SU-DHL-6 (cell line): ENCODE data around the gene TVP23A.

ENCODE experiments used
- H2AFZ ChIP-seq: fragments of 200-600 bp; sonication (generic); 2 replicates; pipeline ENCODE4 v1.6.1; 2014; ENCODE audit warnings: low read depth, mild to moderate bottlenecking, moderate library complexity, mixed read lengths, antibody characterized with exemption, low read length; ENCODE audit not compliant: severe bottlenecking
- H3F3A ChIP-seq: fragments of 200-600 bp; shearing (Covaris generic); 2 replicates; pipeline ENCODE4 v1.6.0; 2016; ENCODE audit warnings: antibody characterized with exemption, mild to moderate bottlenecking; ENCODE audit not compliant: insufficient read depth
- H3K27ac ChIP-seq: fragments of 200-600 bp; sonication (generic); 2 replicates; pipeline ENCODE4 v1.5.1; 2016; ENCODE audit warnings: low read depth, mild to moderate bottlenecking, low read length, moderate library complexity, mixed read lengths
- H3K27me3 ChIP-seq: fragments of 200-600 bp; sonication (generic), shearing (Covaris generic); 2 replicates; pipeline ENCODE4 v1.6.0; 2014; ENCODE audit warnings: mild to moderate bottlenecking, low read length
- H3K36me3 ChIP-seq: fragments of 200-600 bp; sonication (generic); 2 replicates; pipeline ENCODE4 v1.6.1; 2014; ENCODE audit warnings: mild to moderate bottlenecking, low read length, mixed read lengths
- H3K4me2 ChIP-seq: fragments of 300-600, 200-600 bp; shearing (Covaris generic), sonication (generic); 2 replicates; pipeline ENCODE4 v1.6.0; 2014; ENCODE audit warnings: low read length, low read depth, mild to moderate bottlenecking; ENCODE audit not compliant: poor library complexity, severe bottlenecking
- H3K4me3 ChIP-seq: fragments of 200-600 bp; sonication (generic); 2 replicates; pipeline ENCODE4 v1.5.1; 2014; ENCODE audit warnings: antibody characterized with exemption, low read length, mild to moderate bottlenecking, mixed read lengths; ENCODE audit not compliant: insufficient read depth, poor library complexity, severe bottlenecking
- H3K79me2 ChIP-seq: fragments of 200-600 bp; sonication (generic); 2 replicates; pipeline ENCODE4 v1.6.1; 2014; ENCODE audit warnings: mild to moderate bottlenecking, low read length, moderate library complexity; ENCODE audit not compliant: insufficient read depth
- H3K9ac ChIP-seq: fragments of 200-600 bp; sonication (generic); 2 replicates; pipeline ENCODE4 v1.7.0; 2014; ENCODE audit warnings: mild to moderate bottlenecking, low read length
- H3K9me2 ChIP-seq: fragments of 200-600 bp; sonication (generic); replicated peaks from 2 replicates; pipeline ENCODE4 v1.6.1; 2014; ENCODE audit warnings: low read length; ENCODE audit not compliant: insufficient read depth
- H3K9me3 ChIP-seq: fragments of 200-600 bp; sonication (generic); 2 replicates; pipeline ENCODE4 v1.6.1; 2014; ENCODE audit warnings: low read length, mixed read lengths; ENCODE audit not compliant: insufficient read depth
- H4K20me1 ChIP-seq: fragments of 200-600 bp; sonication (generic); 2 replicates; pipeline ENCODE4 v1.6.1; 2014; ENCODE audit warnings: low read depth, mild to moderate bottlenecking, antibody characterized with exemption, low read length, moderate library complexity, mixed read lengths
- EZH2phosphoT487 ChIP-seq: fragments of 200-600 bp; sonication (generic), shearing (Covaris generic); conservative IDR thresholded peaks from 2 replicates; pipeline ENCODE4 v1.6.1; 2018; ENCODE audit warnings: mild to moderate bottlenecking, antibody characterized with exemption, low read length, moderate library complexity, mixed read lengths
- TF ChIP-seq, protein P1 (sequence below): fragments of 200-600 bp; sonication (generic); IDR thresholded peaks from one replicate; pipeline ENCODE4 v1.5.1; 2017; ENCODE audit warnings: antibody characterized with exemption, mild to moderate bottlenecking, low read length, moderate library complexity; ENCODE audit not compliant: insufficient read depth, poor library complexity, severe bottlenecking

TVP23A gene

GRCh38 chr16:10813099-10813455 is 5.5 kb downstream of the TVP23A start:
- Histone ChIP-seq H3F3A (no peaks in the 10 kb centered on the region), H3K9ac (no peak overlapping the region), H3K4me2 (no peak overlapping the region)

GRCh38 chr16:10812312-10813098 is 6.1 kb downstream of the TVP23A start:
- Histone ChIP-seq H2AFZ (no peak overlapping the region), H3K9me2 (no peaks in the 10 kb centered on the region), H3F3A (no peaks in the 10 kb centered on the region), H3K79me2 (no peaks in the 10 kb centered on the region), H4K20me1 (no peaks in the 10 kb centered on the region), H3K4me3 (no peak overlapping the region), H3K4me2 (peak overlapping the region; percentile 5), H3K36me3 (no peaks in the 10 kb centered on the region), H3K27ac (no peak overlapping the region), H3K9ac (no peak overlapping the region), H3K9me3 (no peaks in the 10 kb centered on the region), H3K27me3 (no peaks in the 10 kb centered on the region)
- TF ChIP-seq, protein P1, sequence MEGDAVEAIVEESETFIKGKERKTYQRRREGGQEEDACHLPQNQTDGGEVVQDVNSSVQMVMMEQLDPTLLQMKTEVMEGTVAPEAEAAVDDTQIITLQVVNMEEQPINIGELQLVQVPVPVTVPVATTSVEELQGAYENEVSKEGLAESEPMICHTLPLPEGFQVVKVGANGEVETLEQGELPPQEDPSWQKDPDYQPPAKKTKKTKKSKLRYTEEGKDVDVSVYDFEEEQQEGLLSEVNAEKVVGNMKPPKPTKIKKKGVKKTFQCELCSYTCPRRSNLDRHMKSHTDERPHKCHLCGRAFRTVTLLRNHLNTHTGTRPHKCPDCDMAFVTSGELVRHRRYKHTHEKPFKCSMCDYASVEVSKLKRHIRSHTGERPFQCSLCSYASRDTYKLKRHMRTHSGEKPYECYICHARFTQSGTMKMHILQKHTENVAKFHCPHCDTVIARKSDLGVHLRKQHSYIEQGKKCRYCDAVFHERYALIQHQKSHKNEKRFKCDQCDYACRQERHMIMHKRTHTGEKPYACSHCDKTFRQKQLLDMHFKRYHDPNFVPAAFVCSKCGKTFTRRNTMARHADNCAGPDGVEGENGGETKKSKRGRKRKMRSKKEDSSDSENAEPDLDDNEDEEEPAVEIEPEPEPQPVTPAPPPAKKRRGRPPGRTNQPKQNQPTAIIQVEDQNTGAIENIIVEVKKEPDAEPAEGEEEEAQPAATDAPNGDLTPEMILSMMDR, result no peak

More at GRCh38 chr16:10813099-10813455, 5.5 kb downstream of the TVP23A start:
- Histone ChIP-seq H3K27ac (no peak overlapping the region), H2AFZ (no peak overlapping the region), H3K9me2 (no peaks in the 10 kb centered on the region), H3K4me3 (no peak overlapping the region), H4K20me1 (no peaks in the 10 kb centered on the region), H3K9me3 (no peaks in the 10 kb centered on the region), H3K27me3 (no peaks in the 10 kb centered on the region), H3K79me2 (no peaks in the 10 kb centered on the region), H3K36me3 (no peaks in the 10 kb centered on the region)
- no peak for TF ChIP-seq EZH2phosphoT487
- TF ChIP-seq, protein P1, result no peak

- Histone ChIP-seq H3K4me2 (no peak overlapping the region), H3K4me3 (no peak overlapping the region), H2AFZ (no peak overlapping the region)
These were observed 8.9 kb downstream of the TVP23A start for GRCh38 chr16:10809706-10810105.

More at GRCh38 chr16:10809706-10810105, 8.9 kb downstream of the TVP23A start:
- Histone ChIP-seq H3K27ac (no peak overlapping the region), H4K20me1 (no peaks in the 10 kb centered on the region), H3K9me2 (no peaks in the 10 kb centered on the region), H3K27me3 (no peaks in the 10 kb centered on the region), H3K79me2 (no peaks in the 10 kb centered on the region), H3F3A (no peaks in the 10 kb centered on the region), H3K36me3 (no peaks in the 10 kb centered on the region), H3K9ac (no peak overlapping the region), H3K9me3 (no peaks in the 10 kb centered on the region)
- TF ChIP-seq, protein P1, result no peak
- TF ChIP-seq EZH2phosphoT487, result no peak
